ENCODE measurements around the gene APOLD1.

APOLD1 gene

GRCh38 chr12:12811343-12811742, 25.9 kb downstream of the APOLD1 start:
- H3K4me3 ChIP-seq (ENCODE audit: insufficient read depth, low read length, poor library complexity, severe bottlenecking) = no peak overlapping the region
- no peaks in the 10 kb centered on the region for H3F3A ChIP-seq (ENCODE audit: insufficient read depth)
- H3K79me2 ChIP-seq (ENCODE audit: insufficient read depth, low read length) = peaks cover 27% of the 10 kb centered on the region
- H3K4me2 ChIP-seq (ENCODE audit: low read depth, low read length, poor library complexity, severe bottlenecking) = no peak overlapping the region
- no peaks in the 10 kb centered on the region for H3K9me2 ChIP-seq (replicated peaks; ENCODE audit: insufficient read depth, low read length)
- H3K36me3 ChIP-seq (ENCODE audit: low read length) = no peaks in the 10 kb centered on the region
- no peak overlapping the region for H3K27ac ChIP-seq (ENCODE audit: low read depth, low read length)
- no peaks in the 10 kb centered on the region for H3K9me3 ChIP-seq (ENCODE audit: insufficient read depth, low read length)
- H3K27me3 ChIP-seq (ENCODE audit: low read length) = no peaks in the 10 kb centered on the region
- H2AFZ ChIP-seq (ENCODE audit: low read depth, low read length, severe bottlenecking) = no peak overlapping the region
- H3K9ac ChIP-seq (ENCODE audit: low read length) = no peak overlapping the region
- no peaks in the 10 kb centered on the region for H4K20me1 ChIP-seq (ENCODE audit: low read depth, low read length)
- no peak for TF ChIP-seq CTCF (IDR thresholded peaks at IDR 0.05; ENCODE audit: insufficient read depth, low read length, poor library complexity, severe bottlenecking)
- no peak for TF ChIP-seq EZH2phosphoT487 (conservative IDR thresholded peaks at IDR 0.05; ENCODE audit: low read length)

GRCh38 chr12:12812174-12812573, 26.7 kb downstream of the APOLD1 start:
- Histone ChIP-seq H3K27me3 (ENCODE audit: low read length) (no peaks in the 10 kb centered on the region), H2AFZ (ENCODE audit: low read depth, low read length, severe bottlenecking) (no peak overlapping the region), H3K27ac (ENCODE audit: low read depth, low read length) (no peak overlapping the region), H3K36me3 (ENCODE audit: low read length) (no peaks in the 10 kb centered on the region), H4K20me1 (ENCODE audit: low read depth, low read length) (no peaks in the 10 kb centered on the region), H3F3A (ENCODE audit: insufficient read depth) (no peaks in the 10 kb centered on the region), H3K4me2 (ENCODE audit: low read depth, low read length, poor library complexity, severe bottlenecking) (no peak overlapping the region), H3K4me3 (ENCODE audit: insufficient read depth, low read length, poor library complexity, severe bottlenecking) (no peak overlapping the region), H3K9ac (ENCODE audit: low read length) (no peak overlapping the region), H3K9me3 (ENCODE audit: insufficient read depth, low read length) (no peaks in the 10 kb centered on the region), H3K79me2 (ENCODE audit: insufficient read depth, low read length) (peaks cover 27% of the 10 kb centered on the region), H3K9me2 (replicated peaks; ENCODE audit: insufficient read depth, low read length) (no peaks in the 10 kb centered on the region)
- TF ChIP-seq EZH2phosphoT487 (conservative IDR thresholded peaks at IDR 0.05; ENCODE audit: low read length) = no peak
- TF ChIP-seq CTCF (IDR thresholded peaks at IDR 0.05; ENCODE audit: insufficient read depth, low read length, poor library complexity, severe bottlenecking) = no peak

- Histone ChIP-seq H4K20me1 (ENCODE audit: low read depth, low read length) (no peaks in the 10 kb centered on the region), H3K27me3 (ENCODE audit: low read length) (no peaks in the 10 kb centered on the region), H3K9me3 (ENCODE audit: insufficient read depth, low read length) (no peaks in the 10 kb centered on the region), H3K9ac (ENCODE audit: low read length) (no peak overlapping the region), H3F3A (ENCODE audit: insufficient read depth) (no peaks in the 10 kb centered on the region), H3K79me2 (ENCODE audit: insufficient read depth, low read length) (peaks cover 27% of the 10 kb centered on the region), H3K36me3 (ENCODE audit: low read length) (no peaks in the 10 kb centered on the region), H3K4me2 (ENCODE audit: low read depth, low read length, poor library complexity, severe bottlenecking) (no peak overlapping the region), H3K4me3 (ENCODE audit: insufficient read depth, low read length, poor library complexity, severe bottlenecking) (no peak overlapping the region), H2AFZ (ENCODE audit: low read depth, low read length, severe bottlenecking) (no peak overlapping the region), H3K9me2 (replicated peaks; ENCODE audit: insufficient read depth, low read length) (no peaks in the 10 kb centered on the region), H3K27ac (ENCODE audit: low read depth, low read length) (no peak overlapping the region)
- TF ChIP-seq CTCF (IDR thresholded peaks at IDR 0.05; ENCODE audit: insufficient read depth, low read length, poor library complexity, severe bottlenecking) = no peak
- no peak for TF ChIP-seq EZH2phosphoT487 (conservative IDR thresholded peaks at IDR 0.05; ENCODE audit: low read length)
These were observed 27.2 kb downstream of the APOLD1 start for GRCh38 chr12:12812618-12813119.

Measured in SU-DHL-6 (cell line).